ENCODE measurements around the gene XYLB.

The XYLB gene

GRCh38 chr3:38337703-38338102 is 8.9 kb upstream of the XYLB start:
- H3K4me3 ChIP-seq (ENCODE audit: low read length) = no peak overlapping the region
- DNase-seq (ENCODE audit: low read depth) = no peak
- no peak for TF ChIP-seq CTCF (IDR thresholded peaks at IDR 0.05; ENCODE audit: insufficient read depth, low read depth, low read length, missing control alignments)

- DNase-seq (ENCODE audit: low read depth) = no peak
- TF ChIP-seq CTCF (IDR thresholded peaks at IDR 0.05; ENCODE audit: insufficient read depth, low read depth, low read length, missing control alignments) = no peak
- no peak overlapping the region for H3K4me3 ChIP-seq (ENCODE audit: low read length)
Measured at GRCh38 chr3:38343797-38344594, 2.6 kb upstream of the XYLB start.

- peak overlapping the region; percentile 62 for H3K4me3 ChIP-seq (ENCODE audit: low read length)
- TF ChIP-seq CTCF (IDR thresholded peaks at IDR 0.05; ENCODE audit: insufficient read depth, low read depth, low read length, missing control alignments) = no peak
- DNase-seq (ENCODE audit: low read depth) = no peak
Measured at GRCh38 chr3:38345879-38346586, 552 bp upstream of the XYLB start.

GRCh38 chr3:38347421-38348200 is 1.0 kb downstream of the XYLB start:
- peak overlapping the region; percentile 62 for H3K4me3 ChIP-seq (ENCODE audit: low read length)
- no peak for TF ChIP-seq CTCF (IDR thresholded peaks at IDR 0.05; ENCODE audit: insufficient read depth, low read depth, low read length, missing control alignments)
- DNase-seq (ENCODE audit: low read depth) = no peak

- peak; percentile 71 for DNase-seq (ENCODE audit: low read depth)
- no peak for TF ChIP-seq CTCF (IDR thresholded peaks at IDR 0.05; ENCODE audit: insufficient read depth, low read depth, low read length, missing control alignments)
- no peak overlapping the region for H3K4me3 ChIP-seq (ENCODE audit: low read length)
Measured at GRCh38 chr3:38348903-38349302, 2.3 kb downstream of the XYLB start.

- no peak overlapping the region for H3K4me3 ChIP-seq (ENCODE audit: low read length)
- DNase-seq (ENCODE audit: low read depth) = no peak
- no peak for TF ChIP-seq CTCF (IDR thresholded peaks at IDR 0.05; ENCODE audit: insufficient read depth, low read depth, low read length, missing control alignments)
Measured at GRCh38 chr3:38349684-38350359, 3.2 kb downstream of the XYLB start.

Data from epithelial cell of esophagus (primary cell).